Endothelial cell of umbilical vein (primary cell): Measurements from ENCODE around the gene DENND4B. TPM values are rescaled to one million over a fixed set of nuclear protein-coding genes. Genes with fewer than 3 reads are reported as not detected.

Source experiments
- BruUV-seq: library from RNA; stranded (reverse); fragments of 400-500 nt; replicated peaks from 2 replicates; lab custom pipeline; 2021; lab: Mats Ljungman, UMichigan
- CTCF ChIA-PET: fragments of 300-600, 350-600 bp; sonication (Branson Sonifier 250); formaldehyde crosslinking; loops from one replicate; lab custom pipeline; 2021; ENCODE audit warnings: antibody characterized with exemption, inconsistent platforms; lab: Charles Lee
- POLR2A ChIA-PET: fragments of 300-600, 350-600 bp; sonication (Branson Sonifier 250); formaldehyde crosslinking; loops from one replicate; lab custom pipeline; 2021; ENCODE audit warnings: antibody characterized with exemption, inconsistent platforms; lab: Charles Lee
- DNase-seq: peaks from one replicate; pipeline ENCODE4 v3.0.0-alpha.2; 2011; ENCODE audit warnings: low read depth, low spot score
- FAIRE-seq: peaks from 2 replicates; lab custom pipeline; 2011; peaks lifted over from hg19 to GRCh38; lab: Jason Lieb, UNC
- H2AFZ ChIP-seq: 2 replicates; pipeline ENCODE4 v1.6.0; 2012; ENCODE audit warnings: low read depth, low read length, control low read depth, inconsistent platforms
- H3K27ac ChIP-seq: 2 replicates; pipeline ENCODE4 v1.5.1; 2011; ENCODE audit warnings: low read depth, mild to moderate bottlenecking, control low read depth, low read length, moderate library complexity; ENCODE audit not compliant: insufficient read depth
- H3K27me3 ChIP-seq, 2 experiments: 2 replicates each; pipeline versions ENCODE4 v1.6.0 to v1.6.1; 2011; ENCODE audit warnings: low read length in 2 of 2, mixed read lengths in 1 of 2; ENCODE audit not compliant: control insufficient read depth in 2 of 2, insufficient read depth in 2 of 2
- H3K36me3 ChIP-seq, 2 experiments: 2 replicates in 1 of 2; 3 replicates in 1 of 2; pipeline ENCODE4 v1.5.1; 2011; ENCODE audit warnings: low read length in 2 of 2, mild to moderate bottlenecking in 1 of 2, moderate library complexity in 1 of 2; ENCODE audit not compliant: control insufficient read depth in 2 of 2, insufficient read depth in 2 of 2; ENCODE audit errors: extremely low read depth in 1 of 2
- H3K4me1 ChIP-seq: 3 replicates; pipeline ENCODE4 v1.5.1; 2011; ENCODE audit warnings: mild to moderate bottlenecking, low read length; ENCODE audit not compliant: control insufficient read depth, insufficient read depth; ENCODE audit errors: extremely low read depth
- H3K4me2 ChIP-seq: 2 replicates; pipeline ENCODE4 v1.6.1; 2011; ENCODE audit warnings: low read length, control low read depth, mixed read lengths; ENCODE audit not compliant: insufficient read depth
- H3K4me3 ChIP-seq, 3 experiments: fragments of 200-600 bp in 1 of 3; sonication (generic), shearing (Covaris generic) in 1 of 3; replicated peaks in 1 of 3; 2 replicates each; pipeline ENCODE4 v1.5.1; 2011 to 2016; ENCODE audit warnings: control low read depth in 3 of 3, low read length in 3 of 3, mild to moderate bottlenecking in 2 of 3, inconsistent platforms in 1 of 3, low read depth in 1 of 3, moderate library complexity in 1 of 3; ENCODE audit not compliant: insufficient read depth in 1 of 3
- H3K79me2 ChIP-seq: 2 replicates; pipeline ENCODE4 v1.6.0; 2012; ENCODE audit warnings: low read length, inconsistent platforms; ENCODE audit not compliant: control insufficient read depth, insufficient read depth
- H3K9ac ChIP-seq: replicated peaks from 2 replicates; pipeline ENCODE3; 2011; ENCODE audit warnings: low read length, control low read depth; ENCODE audit not compliant: insufficient read depth; ENCODE audit errors: extremely low read depth
- H3K9me1 ChIP-seq: replicated peaks from 3 replicates; pipeline ENCODE4 v1.6.0; 2011; ENCODE audit warnings: mild to moderate bottlenecking, low read length; ENCODE audit not compliant: control insufficient read depth, insufficient read depth; ENCODE audit errors: extremely low read depth
- H3K9me3 ChIP-seq: replicated peaks from 2 replicates; pipeline ENCODE4 v1.5.1; 2012; ENCODE audit warnings: low read length, inconsistent platforms; ENCODE audit not compliant: control insufficient read depth, insufficient read depth
- H4K20me1 ChIP-seq: replicated peaks from 2 replicates; pipeline ENCODE3; 2011; ENCODE audit warnings: mild to moderate bottlenecking, low read length; ENCODE audit not compliant: control insufficient read depth, insufficient read depth; ENCODE audit errors: extremely low read depth
- CTCF ChIP-seq, 2 donors: IDR thresholded peaks; 1 replicate in 1 of 2; 2 replicates in 1 of 2; pipeline ENCODE4 v1.5.1; 2011; ENCODE audit warnings: low read length in 2 of 2, mild to moderate bottlenecking in 2 of 2, moderate library complexity in 2 of 2, control low read depth in 1 of 2, inconsistent platforms in 1 of 2, low read depth in 1 of 2; ENCODE audit not compliant: insufficient read depth in 1 of 2; ENCODE audit errors: extremely low read depth in 1 of 2
- EZH2 ChIP-seq: IDR thresholded peaks from 2 replicates; pipeline ENCODE4 v1.6.1; 2012; ENCODE audit warnings: borderline replicate concordance, low read depth, mild to moderate bottlenecking, moderate library complexity, low read length, inconsistent platforms; ENCODE audit not compliant: severe bottlenecking
- FOS ChIP-seq: IDR thresholded peaks from 2 replicates; pipeline ENCODE4 v1.6.1; 2011; ENCODE audit warnings: mild to moderate bottlenecking, low read length, moderate library complexity, borderline replicate concordance; ENCODE audit not compliant: insufficient read depth
- GATA2 ChIP-seq: IDR thresholded peaks from 2 replicates; pipeline ENCODE4 v1.7.0; 2011; ENCODE audit warnings: low read depth, mild to moderate bottlenecking, moderate library complexity, mixed read lengths, low read length; ENCODE audit not compliant: insufficient read length, insufficient read depth
- JUN ChIP-seq: IDR thresholded peaks from 2 replicates; pipeline ENCODE4 v1.6.1; 2011; ENCODE audit warnings: borderline replicate concordance, low read depth; ENCODE audit not compliant: insufficient read length, insufficient read depth
- MAX ChIP-seq: IDR thresholded peaks from 2 replicates; pipeline ENCODE4 v1.6.1; 2011; ENCODE audit not compliant: insufficient read depth, insufficient read length
- MYC ChIP-seq: IDR thresholded peaks from one replicate; pipeline ENCODE4 v1.6.1; 2011; ENCODE audit warnings: mild to moderate bottlenecking, low read depth, low read length
- POLR2A ChIP-seq: IDR thresholded peaks from 2 replicates; pipeline ENCODE4 v1.6.1; 2012; ENCODE audit warnings: low read depth, mild to moderate bottlenecking, control low read depth, low read length
- POLR2AphosphoS5 ChIP-seq: IDR thresholded peaks from 2 replicates; pipeline ENCODE4 v1.6.1; 2012; ENCODE audit warnings: low read depth, mild to moderate bottlenecking, control low read depth, low read length, moderate library complexity; ENCODE audit not compliant: insufficient read depth
- dilution Hi-C: fragments of 300-500 bp; cut with MboI; formaldehyde crosslinking; loops from one replicate; pipeline ENCODE4 v1.15.0; 2019; ENCODE audit warnings: low sequenced_read_pairs; ENCODE audit not compliant: extremely low pct_ligation_motif_present
- intact Hi-C: fragments of 100-400 bp; cut with micrococcal nuclease; formaldehyde crosslinking; loops from one replicate; pipeline ENCODE4 v1.10.0; 2022
- polyA plus RNA-seq, 4 experiments: library from polyadenylated mRNA; depleted of rRNA in 3 of 4; stranded (reverse) in 3 of 4; unstranded in 1 of 4; fragments of >200 nt; gene quantifications; 2 replicates each; pipeline versions ENCODE4 v1.2.1 to v1.2.3, GENCODE V29; 2011 to 2012; ENCODE audit warnings: missing spikeins in 1 of 4
- total RNA-seq: library from RNA; stranded (reverse); gene quantifications from 2 replicates; pipeline ENCODE4 v1.2.3, GENCODE V29; 2021

The DENND4B gene
- total and polyA plus RNA-seq, 2 donors (not counting 3 experiments of a cell fraction or from before 2014, with no cell fraction given): 35.6 to 57.8 TPM

GRCh38 chr1:153962088-153963029 is 15.8 kb upstream of the DENND4B start:
- peak overlapping the region; percentile 64 for H3K27ac ChIP-seq
- CTCF ChIA-PET: interaction anchor here (1.1 to 3.0 kb wide), 7 partner anchors 15 to 182 kb away, joined by 3 to 21 read pairs (median 6); partner anchors contain the start of genes DENND4B, GATAD2B, JTB and RAB13

GRCh38 chr1:153961421-153961820 is 14.9 kb upstream of the DENND4B start:
- Histone ChIP-seq H3K9ac (peak overlapping the region; percentile 25), H3K9me3 (no peaks in the 10 kb centered on the region), H4K20me1 (no peaks in the 10 kb centered on the region), H3K27ac (no peak overlapping the region), H3K36me3 (peaks cover 0 to 8% of the 10 kb centered on the region in 2 experiments), H3K79me2 (peaks cover 26% of the 10 kb centered on the region), H3K4me3 (peak overlapping the region in 1 of 3 experiments; percentile 4), H3K9me1 (no peaks in the 10 kb centered on the region), H3K27me3 (no peaks in the 10 kb centered on the region), H3K4me2 (peak overlapping the region; percentile 72), H2AFZ (no peak overlapping the region), H3K4me1 (peaks cover 47% of the 10 kb centered on the region)
- CTCF ChIA-PET: interaction anchor here (2.6 kb wide), 1 partner anchor 16 kb away, joined by 21 read pairs; the partner anchor contains the start of gene JTB
- TF ChIP-seq CTCF (IDR thresholded peaks at IDR 0.05; ENCODE audit: extremely low read depth in 1 of 2, insufficient read depth in 1 of 2, low read depth in 1 of 2, low read length in 2 of 2) (no peak), POLR2A (no peak), JUN (no peak), FOS (no peak), POLR2AphosphoS5 (no peak), MAX (no peak), GATA2 (no peak), MYC (no peak), EZH2 (no peak)
- POLR2A ChIA-PET: no interaction called here
- no TSS peak for BruUV-seq
- intact Hi-C loops (loop anchor here (5.0 kb wide), 1 partner anchor 79 kb away; no protein-coding TSS in a partner anchor), dilution Hi-C loops (no loop called here)
- DNase-seq (no peak), FAIRE-seq (no peak)

More at GRCh38 chr1:153962088-153963029, 15.8 kb upstream of the DENND4B start:
- FAIRE-seq (peak; percentile 86), DNase-seq (peak; percentile 48)
- dilution Hi-C loops: no loop called here
- TF ChIP-seq MYC (no peak), FOS (peak; percentile 48), JUN (peak; percentile 37)
- Histone ChIP-seq H3K4me1 (peaks cover 44% of the 10 kb centered on the region), H4K20me1 (no peaks in the 10 kb centered on the region), H3K9me3 (no peaks in the 10 kb centered on the region), H3K27me3 (no peaks in the 10 kb centered on the region), H3K9ac (peak overlapping the region; percentile 80), H3K4me3 (peak overlapping the region; percentile 27 to 73 (median 55)), H3K79me2 (peaks cover 17% of the 10 kb centered on the region), H2AFZ (no peak overlapping the region), H3K36me3 (peaks cover 0 to 8% of the 10 kb centered on the region in 2 experiments), H3K4me2 (peak overlapping the region; percentile 72), H3K9me1 (no peaks in the 10 kb centered on the region)
- POLR2A ChIA-PET: interaction anchor here (1.0 to 1.5 kb wide), 3 partner anchors 9 to 16 kb away, joined by 3 to 5 read pairs (median 4); partner anchors contain the start of genes DENND4B and JTB
- no TSS peak for BruUV-seq
- intact Hi-C loops: loop anchor here (1.0 to 5.0 kb wide), 6 partner anchors 14 to 80 kb away; partner anchors contain the start of genes DENND4B, JTB, RAB13 and RPS27
